Measurements from ENCODE around the gene DGKD. TPM values are rescaled to one million over a fixed set of nuclear protein-coding genes. Genes with fewer than 3 reads are reported as not detected.

DGKD gene
- total and polyA plus RNA-seq, 9 of the 15 experiments (the other 6 are each of a cell fraction or from before 2014, with no cell fraction given): 0.52 to 29.5 (median 10.6) TPM

DNA sequence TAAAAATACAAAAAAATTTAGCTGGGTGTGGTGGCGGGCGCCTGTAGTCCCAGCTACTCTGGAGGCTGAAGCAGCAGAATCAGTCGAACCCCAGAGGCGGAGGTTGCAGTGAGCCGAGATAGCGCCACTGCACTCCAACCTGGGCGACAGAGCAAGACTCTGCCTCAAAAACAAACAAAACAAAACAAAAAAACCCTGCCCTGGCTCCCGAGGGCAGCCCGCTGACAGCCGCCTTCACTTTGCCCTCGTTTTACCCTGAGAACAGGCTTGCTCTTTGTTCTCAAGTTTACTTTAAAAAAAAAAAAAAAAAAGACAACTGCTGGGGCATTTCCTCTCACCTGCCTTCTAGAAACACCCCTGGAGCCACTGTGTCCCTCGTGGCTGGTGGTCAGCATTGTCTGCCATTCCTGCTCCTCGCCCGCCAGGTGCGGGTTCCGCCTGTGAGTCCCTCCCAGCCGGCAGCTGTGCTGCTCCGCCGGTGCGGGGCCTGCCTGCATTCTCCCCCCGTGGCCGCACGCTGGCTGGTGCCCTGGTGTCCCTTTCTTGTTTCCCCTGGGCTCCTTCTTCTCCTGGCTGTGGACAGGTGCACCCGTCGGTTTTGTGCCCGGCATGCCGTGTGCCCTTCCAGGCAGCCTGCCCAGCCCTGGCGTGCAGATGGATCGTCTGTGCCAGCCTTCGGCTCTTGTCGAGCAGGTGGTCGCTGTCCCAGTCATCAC is 106.6 kb downstream of the DGKD start:
- CTCF ChIA-PET (ENCODE audit: low intra/inter-chr PET ratio): no interaction called here
- Histone ChIP-seq H3K36me3 (ENCODE audit: control insufficient read depth, insufficient read depth, low read length) (peaks cover 38% of the 10 kb centered on the region; the same call in 2 of the 3 replicates), H3K4me2 (ENCODE audit: insufficient read depth, low read length) (no peak overlapping the region), H3K9me3 (replicated peaks; ENCODE audit: control insufficient read depth, insufficient read depth, low read depth, low read length) (no peaks in the 10 kb centered on the region), H2AFZ (ENCODE audit: low read depth, low read length) (no peak overlapping the region), H3K27me3 (ENCODE audit: control insufficient read depth in 2 of 2, insufficient read depth in 2 of 2, low read length in 2 of 2) (no peaks in the 10 kb centered on the region), H3K4me1 (replicated peaks in 1 of 2; ENCODE audit: control insufficient read depth in 2 of 2, insufficient read depth in 2 of 2, low read length in 2 of 2) (no peaks in the 10 kb centered on the region), H3K9me1 (ENCODE audit: control insufficient read depth, insufficient read depth, low read length) (no peaks in the 10 kb centered on the region), H3K79me2 (ENCODE audit: control insufficient read depth, insufficient read depth, low read length) (no peaks in the 10 kb centered on the region), H4K20me1 (replicated peaks; ENCODE audit: control insufficient read depth, insufficient read depth, low read length) (no peaks in the 10 kb centered on the region), H3K4me3 (no peak overlapping the region), H3K9ac (ENCODE audit: insufficient read depth in 1 of 2, low read depth in 2 of 2, low read length in 2 of 2) (no peak overlapping the region; a peak in 1 of 4 replicates), H3K27ac (ENCODE audit: extremely low read depth, low read depth, low read length) (no peak overlapping the region)
- POLR2A ChIA-PET: no interaction called here
- no peak for ATAC-seq
- in situ Hi-C loops (cut with MboI) (no loop called here), intact Hi-C loops (cut with micrococcal nuclease) (no loop called here)
- DNase-seq (ENCODE audit: extremely low read depth in 1 of 4, low spot score in 3 of 4): no peak
- no peak for FAIRE-seq
- WGBS (ENCODE audit: insufficient coverage, low coverage, missing lambda C conversion rate): 92% methylated on average over 14 of the region's 32 CpGs
- no TSS peak for BruUV-seq (replicated peaks)
- TF ChIP-seq ZEB2 (IDR thresholded peaks at IDR 0.05) (no peak), ATF7 (IDR thresholded peaks at IDR 0.05) (no peak), CCNT2 (IDR thresholded peaks at IDR 0.05; ENCODE audit: borderline replicate concordance, extremely low read depth, insufficient read length, low read depth, low read length) (no peak), FOXP1 (CRISPR knock-in tag; IDR thresholded peaks at IDR 0.05) (no peak), SRSF3 (IDR thresholded peaks at IDR 0.05; ENCODE audit: insufficient read depth, low read length) (no peak), LARP7 (IDR thresholded peaks at IDR 0.05) (no peak), L3MBTL2 (IDR thresholded peaks at IDR 0.05) (no peak), NFATC3 (IDR thresholded peaks at IDR 0.05) (no peak), CSDE1 (IDR thresholded peaks at IDR 0.05) (no peak), CHD1 (IDR thresholded peaks at IDR 0.05; ENCODE audit: low read length) (no peak), NONO (IDR thresholded peaks at IDR 0.05; ENCODE audit: low read depth in 2 of 2, low read length in 1 of 2) (no peak), POLR2H (tag; IDR thresholded peaks at IDR 0.05; ENCODE audit: low read depth) (no peak), PHB (CRISPR knock-in tag; IDR thresholded peaks at IDR 0.05) (no peak), MLLT1 (IDR thresholded peaks at IDR 0.05) (no peak)
- TF ChIP-seq, protein P1, sequence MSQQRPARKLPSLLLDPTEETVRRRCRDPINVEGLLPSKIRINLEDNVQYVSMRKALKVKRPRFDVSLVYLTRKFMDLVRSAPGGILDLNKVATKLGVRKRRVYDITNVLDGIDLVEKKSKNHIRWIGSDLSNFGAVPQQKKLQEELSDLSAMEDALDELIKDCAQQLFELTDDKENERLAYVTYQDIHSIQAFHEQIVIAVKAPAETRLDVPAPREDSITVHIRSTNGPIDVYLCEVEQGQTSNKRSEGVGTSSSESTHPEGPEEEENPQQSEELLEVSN (IDR thresholded peaks at IDR 0.05; ENCODE audit: borderline replicate concordance in 1 of 2, extremely low read depth in 1 of 2, insufficient read depth in 1 of 2, insufficient read length in 1 of 2, low read depth in 1 of 2, low read length in 1 of 2, poor library complexity in 1 of 2, severe bottlenecking in 1 of 2): no peak
- TF ChIP-seq, protein P2, sequence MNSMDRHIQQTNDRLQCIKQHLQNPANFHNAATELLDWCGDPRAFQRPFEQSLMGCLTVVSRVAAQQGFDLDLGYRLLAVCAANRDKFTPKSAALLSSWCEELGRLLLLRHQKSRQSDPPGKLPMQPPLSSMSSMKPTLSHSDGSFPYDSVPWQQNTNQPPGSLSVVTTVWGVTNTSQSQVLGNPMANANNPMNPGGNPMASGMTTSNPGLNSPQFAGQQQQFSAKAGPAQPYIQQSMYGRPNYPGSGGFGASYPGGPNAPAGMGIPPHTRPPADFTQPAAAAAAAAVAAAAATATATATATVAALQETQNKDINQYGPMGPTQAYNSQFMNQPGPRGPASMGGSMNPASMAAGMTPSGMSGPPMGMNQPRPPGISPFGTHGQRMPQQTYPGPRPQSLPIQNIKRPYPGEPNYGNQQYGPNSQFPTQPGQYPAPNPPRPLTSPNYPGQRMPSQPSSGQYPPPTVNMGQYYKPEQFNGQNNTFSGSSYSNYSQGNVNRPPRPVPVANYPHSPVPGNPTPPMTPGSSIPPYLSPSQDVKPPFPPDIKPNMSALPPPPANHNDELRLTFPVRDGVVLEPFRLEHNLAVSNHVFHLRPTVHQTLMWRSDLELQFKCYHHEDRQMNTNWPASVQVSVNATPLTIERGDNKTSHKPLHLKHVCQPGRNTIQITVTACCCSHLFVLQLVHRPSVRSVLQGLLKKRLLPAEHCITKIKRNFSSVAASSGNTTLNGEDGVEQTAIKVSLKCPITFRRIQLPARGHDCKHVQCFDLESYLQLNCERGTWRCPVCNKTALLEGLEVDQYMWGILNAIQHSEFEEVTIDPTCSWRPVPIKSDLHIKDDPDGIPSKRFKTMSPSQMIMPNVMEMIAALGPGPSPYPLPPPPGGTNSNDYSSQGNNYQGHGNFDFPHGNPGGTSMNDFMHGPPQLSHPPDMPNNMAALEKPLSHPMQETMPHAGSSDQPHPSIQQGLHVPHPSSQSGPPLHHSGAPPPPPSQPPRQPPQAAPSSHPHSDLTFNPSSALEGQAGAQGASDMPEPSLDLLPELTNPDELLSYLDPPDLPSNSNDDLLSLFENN (IDR thresholded peaks at IDR 0.05; ENCODE audit: low read depth in 2 of 2, low read length in 2 of 2): no peak
